ENCODE data around the gene RAB3IP.

Gene RAB3IP

DNA sequence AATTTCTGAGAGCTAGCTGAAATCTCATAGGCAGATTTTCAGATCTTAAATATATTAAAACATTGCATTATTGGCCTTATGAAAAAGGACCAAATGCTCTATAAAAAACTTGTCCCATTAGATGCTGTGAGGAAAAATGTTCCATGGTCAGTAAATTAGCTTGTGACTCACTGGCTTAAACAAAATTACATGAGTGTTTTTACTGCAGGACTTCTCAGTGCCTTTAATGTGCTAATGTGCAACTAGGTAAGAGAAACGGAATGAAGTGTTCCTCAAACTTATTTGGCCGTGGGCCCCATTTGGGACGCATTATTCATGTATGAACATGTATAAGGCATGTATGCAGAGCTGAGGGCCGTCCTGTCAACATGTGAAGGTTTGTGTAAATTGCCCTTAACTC, 128.0 kb downstream of the RAB3IP start:
- H3K36me3 ChIP-seq (replicated peaks; ENCODE audit: low read depth, low read length) = no peaks in the 10 kb centered on the region
- H3K4me3 ChIP-seq (ENCODE audit: low read length) = no peak overlapping the region
- H3K27me3 ChIP-seq (ENCODE audit: low read depth, low read length) = no peaks in the 10 kb centered on the region
- TF ChIP-seq, protein P1, sequence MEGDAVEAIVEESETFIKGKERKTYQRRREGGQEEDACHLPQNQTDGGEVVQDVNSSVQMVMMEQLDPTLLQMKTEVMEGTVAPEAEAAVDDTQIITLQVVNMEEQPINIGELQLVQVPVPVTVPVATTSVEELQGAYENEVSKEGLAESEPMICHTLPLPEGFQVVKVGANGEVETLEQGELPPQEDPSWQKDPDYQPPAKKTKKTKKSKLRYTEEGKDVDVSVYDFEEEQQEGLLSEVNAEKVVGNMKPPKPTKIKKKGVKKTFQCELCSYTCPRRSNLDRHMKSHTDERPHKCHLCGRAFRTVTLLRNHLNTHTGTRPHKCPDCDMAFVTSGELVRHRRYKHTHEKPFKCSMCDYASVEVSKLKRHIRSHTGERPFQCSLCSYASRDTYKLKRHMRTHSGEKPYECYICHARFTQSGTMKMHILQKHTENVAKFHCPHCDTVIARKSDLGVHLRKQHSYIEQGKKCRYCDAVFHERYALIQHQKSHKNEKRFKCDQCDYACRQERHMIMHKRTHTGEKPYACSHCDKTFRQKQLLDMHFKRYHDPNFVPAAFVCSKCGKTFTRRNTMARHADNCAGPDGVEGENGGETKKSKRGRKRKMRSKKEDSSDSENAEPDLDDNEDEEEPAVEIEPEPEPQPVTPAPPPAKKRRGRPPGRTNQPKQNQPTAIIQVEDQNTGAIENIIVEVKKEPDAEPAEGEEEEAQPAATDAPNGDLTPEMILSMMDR (IDR thresholded peaks at IDR 0.05; ENCODE audit: low read depth, low read length) = no peak
- TF ChIP-seq EZH2phosphoT487 (IDR thresholded peaks at IDR 0.05; ENCODE audit: low read depth) = no peak
- H3K9me3 ChIP-seq (ENCODE audit: insufficient read depth, low read length) = no peaks in the 10 kb centered on the region
- H3K79me2 ChIP-seq (ENCODE audit: low read length) = no peaks in the 10 kb centered on the region
- H2AFZ ChIP-seq (ENCODE audit: low read depth, low read length) = no peak overlapping the region
- no peaks in the 10 kb centered on the region for H4K20me1 ChIP-seq (ENCODE audit: insufficient read depth, low read length)
- H3K4me2 ChIP-seq (ENCODE audit: low read length) = no peak overlapping the region
- no peaks in the 10 kb centered on the region for H3K4me1 ChIP-seq (ENCODE audit: low read length)
- no peak overlapping the region for H3K9ac ChIP-seq (ENCODE audit: low read length)
- no peak overlapping the region for H3K27ac ChIP-seq (ENCODE audit: low read length)

DNA sequence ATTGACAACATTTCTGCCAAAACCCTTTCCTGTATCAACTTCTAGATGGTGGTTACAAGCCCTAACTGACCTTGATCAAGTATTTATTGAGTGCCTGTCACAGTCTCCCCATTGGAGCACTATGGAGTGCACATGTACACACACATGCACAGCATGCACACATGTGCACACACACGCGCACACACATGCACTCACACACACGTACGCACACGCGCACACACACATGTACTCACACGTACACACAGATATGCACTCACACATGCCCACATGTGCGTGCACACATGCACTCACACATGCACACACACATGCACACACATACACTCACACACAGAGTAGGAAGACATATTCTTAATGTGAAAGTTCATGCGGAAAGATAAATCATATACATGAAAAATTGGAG, 130.0 kb downstream of the RAB3IP start:
- Histone ChIP-seq H3K27ac (ENCODE audit: low read length) (no peak overlapping the region), H3K36me3 (replicated peaks; ENCODE audit: low read depth, low read length) (no peaks in the 10 kb centered on the region), H4K20me1 (ENCODE audit: insufficient read depth, low read length) (no peaks in the 10 kb centered on the region), H3K4me1 (ENCODE audit: low read length) (no peaks in the 10 kb centered on the region), H3K4me3 (ENCODE audit: low read length) (no peak overlapping the region), H3K9ac (ENCODE audit: low read length) (no peak overlapping the region), H2AFZ (ENCODE audit: low read depth, low read length) (no peak overlapping the region), H3K79me2 (ENCODE audit: low read length) (no peaks in the 10 kb centered on the region), H3K27me3 (ENCODE audit: low read depth, low read length) (no peaks in the 10 kb centered on the region), H3K4me2 (ENCODE audit: low read length) (no peak overlapping the region), H3K9me3 (ENCODE audit: insufficient read depth, low read length) (no peaks in the 10 kb centered on the region)
- TF ChIP-seq, protein P1 (IDR thresholded peaks at IDR 0.05; ENCODE audit: low read depth, low read length) = no peak
- no peak for TF ChIP-seq EZH2phosphoT487 (IDR thresholded peaks at IDR 0.05; ENCODE audit: low read depth)

DNA sequence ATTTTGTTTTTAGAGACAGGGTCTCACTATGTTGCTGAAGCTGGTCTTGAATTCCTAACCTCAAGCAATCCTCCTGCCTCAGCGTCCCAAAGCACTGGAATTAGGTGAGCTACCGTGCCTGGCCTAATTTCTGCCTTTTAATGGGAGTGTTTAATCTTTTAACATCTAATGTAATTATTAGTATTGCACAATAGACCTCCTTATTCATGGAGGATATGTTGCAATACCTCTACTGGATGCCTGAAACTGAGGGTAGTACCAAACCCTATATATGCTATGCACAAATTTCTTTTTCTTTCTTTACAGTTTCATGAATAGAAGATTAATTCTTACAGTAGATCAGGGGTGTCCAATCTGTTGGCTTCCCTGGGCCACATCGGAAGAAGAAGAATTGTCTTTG, 134.1 kb downstream of the RAB3IP start:
- TF ChIP-seq, protein P1 (IDR thresholded peaks at IDR 0.05; ENCODE audit: low read depth, low read length) = no peak
- no peak for TF ChIP-seq EZH2phosphoT487 (IDR thresholded peaks at IDR 0.05; ENCODE audit: low read depth)
- H3K27me3 ChIP-seq (ENCODE audit: low read depth, low read length) = no peaks in the 10 kb centered on the region

More for the DNA sequence above, 134.1 kb downstream of the RAB3IP start:
- no peak overlapping the region for H3K4me2 ChIP-seq (ENCODE audit: low read length)
- no peaks in the 10 kb centered on the region for H3K36me3 ChIP-seq (replicated peaks; ENCODE audit: low read depth, low read length)
- no peaks in the 10 kb centered on the region for H3K9me3 ChIP-seq (ENCODE audit: insufficient read depth, low read length)
- H3K79me2 ChIP-seq (ENCODE audit: low read length) = no peaks in the 10 kb centered on the region
- no peaks in the 10 kb centered on the region for H3K4me1 ChIP-seq (ENCODE audit: low read length)
- no peak overlapping the region; the same call in 1 of the 2 replicates for H2AFZ ChIP-seq (ENCODE audit: low read depth, low read length)
- no peak overlapping the region for H3K27ac ChIP-seq (ENCODE audit: low read length)
- no peak overlapping the region for H3K4me3 ChIP-seq (ENCODE audit: low read length)
- no peak overlapping the region for H3K9ac ChIP-seq (ENCODE audit: low read length)
- no peaks in the 10 kb centered on the region for H4K20me1 ChIP-seq (ENCODE audit: insufficient read depth, low read length)

All from OCI-LY3 (cell line).